IPS-18a (cell line): ENCODE results near the gene EXOC2.

Source experiments
- H3K27ac ChIP-seq: one replicate; pipeline ENCODE4 v1.5.1; 2013; ENCODE audit warnings: low read length
- H3K27me3 ChIP-seq: one replicate; pipeline ENCODE4 v1.6.1; 2013; ENCODE audit warnings: mild to moderate bottlenecking, low read length; ENCODE audit not compliant: control insufficient read depth, insufficient read depth
- H3K36me3 ChIP-seq: one replicate; pipeline ENCODE4 v1.6.1; 2013; ENCODE audit warnings: low read depth, low read length; ENCODE audit not compliant: control insufficient read depth
- H3K4me1 ChIP-seq: one replicate; pipeline ENCODE4 v1.6.1; 2013; ENCODE audit warnings: low read depth, low read length; ENCODE audit not compliant: control insufficient read depth
- H3K4me3 ChIP-seq: one replicate; pipeline ENCODE4 v1.5.1; 2013; ENCODE audit warnings: low read length
- H3K9ac ChIP-seq: one replicate; pipeline ENCODE4 v1.6.1; 2013; ENCODE audit warnings: mild to moderate bottlenecking, low read length, moderate library complexity
- H3K9me3 ChIP-seq: one replicate; pipeline ENCODE4 v1.6.1; 2013; ENCODE audit warnings: low read depth, low read length; ENCODE audit not compliant: control insufficient read depth

The EXOC2 gene

DNA sequence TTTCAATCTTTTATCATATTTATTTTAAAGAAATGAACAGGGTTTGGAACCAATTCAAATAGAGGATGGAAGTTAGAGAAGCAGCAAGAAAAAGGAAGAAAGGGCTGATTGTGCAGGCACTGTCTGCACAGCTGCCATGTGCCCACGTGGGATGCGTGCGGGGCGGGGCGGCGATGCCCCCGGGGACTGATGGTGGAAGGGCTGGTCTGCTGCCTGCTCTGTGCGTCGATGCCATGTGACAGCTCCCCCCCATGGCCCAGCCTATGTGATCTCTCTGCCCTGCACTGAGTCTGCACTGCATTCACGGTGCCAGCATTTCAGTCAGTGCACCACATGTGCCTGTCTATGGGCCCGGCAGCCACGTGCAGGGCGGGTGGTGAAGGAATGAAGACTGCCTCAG is 205.0 kb downstream of the EXOC2 start:
- no peaks in the 10 kb centered on the region for H3K4me1 ChIP-seq
- H3K27me3 ChIP-seq = no peaks in the 10 kb centered on the region
- no peak overlapping the region for H3K9ac ChIP-seq
- no peaks in the 10 kb centered on the region for H3K9me3 ChIP-seq
- H3K36me3 ChIP-seq = peaks cover 7% of the 10 kb centered on the region
- no peak overlapping the region for H3K4me3 ChIP-seq
- H3K27ac ChIP-seq = no peak overlapping the region

DNA sequence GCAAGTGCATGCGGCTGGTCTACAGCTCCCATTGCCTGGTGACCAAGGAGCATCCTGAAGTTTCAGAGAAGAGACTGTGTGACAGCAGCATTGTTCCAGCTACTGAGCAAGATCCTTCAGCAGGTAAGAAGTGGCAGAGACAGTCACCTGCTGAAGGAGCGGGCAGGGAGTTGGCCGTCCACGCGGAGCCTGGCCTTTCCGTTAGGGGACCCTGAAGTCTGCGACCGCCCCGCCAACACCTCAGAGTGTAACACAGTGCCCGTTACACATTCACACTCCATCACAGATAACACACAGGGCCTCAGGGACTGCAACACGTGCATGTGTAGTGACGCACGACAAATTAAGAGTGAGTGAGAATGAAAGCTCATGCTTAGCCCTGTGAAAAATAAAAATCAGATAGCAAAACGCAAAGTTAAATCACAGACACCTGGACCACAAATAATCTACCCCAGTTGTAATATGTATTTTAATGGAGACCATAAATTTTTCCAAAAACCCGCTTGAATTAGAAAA is 207.2 kb downstream of the EXOC2 start:
- Histone ChIP-seq H3K9ac (no peak overlapping the region), H3K27ac (no peak overlapping the region), H3K4me1 (no peaks in the 10 kb centered on the region), H3K27me3 (no peaks in the 10 kb centered on the region), H3K4me3 (no peak overlapping the region), H3K36me3 (peaks cover 4% of the 10 kb centered on the region), H3K9me3 (no peaks in the 10 kb centered on the region)

DNA sequence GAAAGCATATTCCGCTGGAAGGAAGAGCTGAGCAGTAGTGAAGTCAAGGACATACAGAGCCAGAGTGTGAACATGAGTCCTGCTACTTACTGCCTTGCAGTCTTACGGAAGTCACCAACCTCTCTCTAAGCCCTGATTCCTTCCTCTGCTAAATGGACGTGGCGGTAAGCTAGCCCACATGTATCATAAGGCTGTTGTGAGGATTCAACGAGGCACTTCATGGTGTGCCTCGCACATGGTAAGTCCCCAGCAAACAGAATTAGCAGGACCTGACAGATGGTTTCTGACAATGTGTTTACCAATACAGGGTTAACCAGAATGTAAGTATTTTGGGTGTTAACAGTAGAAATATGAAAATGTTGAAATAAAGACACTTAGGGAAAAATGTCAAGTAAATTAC is 208.2 kb downstream of the EXOC2 start:
- Histone ChIP-seq H3K9ac (no peak overlapping the region), H3K27ac (no peak overlapping the region), H3K27me3 (no peaks in the 10 kb centered on the region), H3K36me3 (peaks cover 4% of the 10 kb centered on the region), H3K9me3 (no peaks in the 10 kb centered on the region), H3K4me3 (no peak overlapping the region), H3K4me1 (no peaks in the 10 kb centered on the region)

DNA sequence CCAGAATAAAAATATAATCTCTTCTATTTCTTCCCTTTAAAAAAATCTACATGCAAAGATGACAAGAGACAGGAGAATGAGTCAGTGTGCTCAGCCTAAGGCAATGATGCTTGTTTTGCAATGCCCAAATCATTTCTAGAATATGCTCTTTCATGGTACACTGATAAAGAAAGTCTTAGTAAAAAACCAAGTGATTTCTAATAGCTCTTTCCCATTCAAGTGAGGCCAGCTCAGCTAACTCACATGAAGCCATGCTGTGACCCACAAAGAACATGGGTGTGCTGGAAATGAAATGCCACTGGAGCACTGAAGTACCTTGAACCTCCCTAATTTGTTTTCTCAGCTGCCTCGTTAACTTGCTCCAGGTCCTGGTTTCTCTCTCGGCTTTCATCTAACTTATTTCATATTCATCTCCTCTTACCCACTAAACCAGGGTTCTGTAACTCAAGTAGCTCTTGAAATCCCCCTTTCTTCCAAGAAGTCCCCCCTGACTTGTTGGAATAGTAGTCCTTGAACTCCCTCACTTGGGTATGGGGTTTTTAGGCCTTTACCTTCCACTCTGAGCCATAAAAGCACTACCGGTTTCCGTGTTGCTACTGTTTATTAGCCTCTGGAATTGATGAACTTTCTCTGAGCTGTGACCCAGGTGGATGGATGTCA is 208.7 kb downstream of the EXOC2 start:
- Histone ChIP-seq H3K27ac (no peak overlapping the region), H3K4me1 (no peaks in the 10 kb centered on the region), H3K9ac (no peak overlapping the region), H3K4me3 (no peak overlapping the region), H3K27me3 (no peaks in the 10 kb centered on the region), H3K9me3 (no peaks in the 10 kb centered on the region), H3K36me3 (peaks cover 4% of the 10 kb centered on the region)

DNA sequence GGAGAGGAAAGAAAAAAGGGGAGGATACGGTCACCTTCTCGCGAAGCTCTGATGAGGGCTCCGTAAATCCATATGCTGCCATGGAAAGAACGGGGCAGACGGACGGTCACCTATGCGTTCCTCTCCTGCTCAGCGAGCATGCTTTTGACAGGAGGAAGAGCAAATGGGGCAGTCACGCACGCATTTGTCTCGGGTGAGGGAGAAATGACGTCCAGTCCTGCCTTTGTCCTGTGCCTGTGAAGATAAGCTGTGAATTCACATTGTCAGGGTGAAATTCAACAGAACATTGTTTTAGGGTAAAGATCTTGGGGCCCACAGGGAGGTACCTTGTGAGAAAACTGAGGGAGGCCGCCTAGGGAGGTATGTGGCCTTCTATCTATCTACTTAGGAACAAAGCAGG is 217.6 kb downstream of the EXOC2 start:
- Histone ChIP-seq H3K4me1 (no peaks in the 10 kb centered on the region), H3K4me3 (no peak overlapping the region), H3K9ac (no peak overlapping the region), H3K9me3 (no peaks in the 10 kb centered on the region), H3K27ac (no peak overlapping the region), H3K27me3 (no peaks in the 10 kb centered on the region), H3K36me3 (no peaks in the 10 kb centered on the region)

DNA sequence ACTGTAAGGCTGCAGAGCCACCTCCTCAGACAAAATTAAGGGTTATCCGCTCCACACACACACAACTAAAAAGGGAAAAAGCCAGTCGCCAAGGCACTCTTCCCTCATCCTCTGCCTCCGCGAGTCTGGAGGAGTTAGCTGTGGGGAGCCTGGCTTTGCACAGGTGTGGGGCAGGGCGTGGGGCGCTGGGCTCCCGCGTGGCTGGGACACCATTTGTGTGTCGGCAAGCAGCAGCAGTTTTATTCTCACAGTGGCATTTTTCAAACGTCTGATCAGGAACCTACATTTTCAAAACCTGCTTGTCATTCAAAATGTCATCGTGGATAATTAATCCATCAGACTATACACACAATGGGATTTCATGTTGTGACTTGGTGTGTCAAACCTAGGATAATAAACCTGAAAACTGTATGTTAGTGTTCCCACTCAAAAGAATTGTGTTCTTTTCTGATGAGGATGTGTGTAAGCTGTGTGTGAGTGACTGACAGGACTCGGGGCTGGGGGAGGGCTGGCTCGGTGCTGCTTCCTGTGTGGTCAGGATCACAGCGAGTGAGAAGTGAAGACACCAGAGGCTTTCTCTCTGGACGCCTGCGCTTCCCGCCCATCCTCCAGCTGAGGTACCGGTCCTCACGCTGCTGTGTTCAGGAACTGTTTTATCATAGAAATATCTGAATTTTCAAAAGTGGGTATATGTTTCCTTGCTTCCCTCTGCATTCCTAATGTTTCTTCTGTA is 218.3 kb downstream of the EXOC2 start:
- Histone ChIP-seq H3K36me3 (no peaks in the 10 kb centered on the region), H3K9ac (no peak overlapping the region), H3K4me1 (no peaks in the 10 kb centered on the region), H3K9me3 (no peaks in the 10 kb centered on the region), H3K27ac (no peak overlapping the region), H3K4me3 (no peak overlapping the region), H3K27me3 (no peaks in the 10 kb centered on the region)

DNA sequence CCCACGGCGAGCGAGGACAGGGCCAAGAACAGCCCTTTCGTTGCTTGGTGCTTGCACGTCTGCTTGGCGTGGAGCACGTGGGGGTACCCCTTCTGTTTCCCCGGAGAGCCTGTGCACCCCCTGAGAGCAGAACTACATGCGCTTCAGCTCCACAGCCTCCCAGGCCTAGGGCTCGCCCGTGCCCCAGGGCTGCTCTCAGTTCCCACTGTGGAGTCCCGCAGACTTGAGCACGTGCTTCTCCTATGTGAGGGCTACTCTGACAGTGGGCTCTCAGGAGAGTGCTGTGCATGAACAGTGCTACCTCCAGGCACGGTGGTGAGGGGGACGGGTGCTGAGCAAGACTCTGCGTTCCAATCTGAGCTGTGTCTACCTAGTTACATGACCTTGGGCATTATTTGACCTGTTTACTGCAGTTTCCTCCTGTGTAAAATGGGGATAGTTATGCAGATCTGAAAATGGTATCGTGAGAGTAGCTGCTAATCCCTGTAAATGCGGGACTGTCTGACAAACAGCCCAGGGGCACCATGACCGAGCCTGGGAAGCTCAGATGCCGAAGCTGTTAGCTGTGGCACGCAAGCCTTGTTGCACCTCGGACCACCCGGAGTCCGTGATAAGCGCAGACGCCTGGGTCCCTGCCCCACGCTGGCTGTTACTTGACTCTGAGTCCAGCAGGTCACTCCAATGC is 219.0 kb downstream of the EXOC2 start:
- Histone ChIP-seq H3K27me3 (no peaks in the 10 kb centered on the region), H3K4me1 (no peaks in the 10 kb centered on the region), H3K27ac (no peak overlapping the region), H3K4me3 (no peak overlapping the region), H3K9me3 (no peaks in the 10 kb centered on the region), H3K36me3 (no peaks in the 10 kb centered on the region), H3K9ac (no peak overlapping the region)

DNA sequence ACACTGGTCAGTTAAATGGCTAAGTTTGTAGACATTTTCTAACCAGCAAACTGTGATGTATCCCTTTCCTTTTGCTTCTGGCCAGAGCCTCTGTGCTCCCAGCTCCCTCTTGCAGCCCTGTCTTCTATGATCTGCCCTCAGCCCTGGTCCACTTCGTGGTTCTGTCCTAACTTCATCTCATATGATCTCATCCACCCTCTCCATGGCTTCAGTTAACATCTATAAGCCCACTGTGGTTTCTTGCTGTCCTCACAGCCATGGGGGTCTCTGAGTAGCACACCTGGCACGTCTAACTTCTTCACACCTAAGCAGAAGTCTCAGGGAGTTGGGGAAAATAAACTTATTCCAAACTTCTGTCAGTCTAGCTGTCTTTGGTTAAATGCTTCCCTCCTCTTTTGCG is 219.6 kb downstream of the EXOC2 start:
- H3K27ac ChIP-seq = no peak overlapping the region
- H3K9ac ChIP-seq = no peak overlapping the region
- H3K4me3 ChIP-seq = no peak overlapping the region
- H3K9me3 ChIP-seq = no peaks in the 10 kb centered on the region
- H3K36me3 ChIP-seq = no peaks in the 10 kb centered on the region
- no peaks in the 10 kb centered on the region for H3K27me3 ChIP-seq
- no peaks in the 10 kb centered on the region for H3K4me1 ChIP-seq

DNA sequence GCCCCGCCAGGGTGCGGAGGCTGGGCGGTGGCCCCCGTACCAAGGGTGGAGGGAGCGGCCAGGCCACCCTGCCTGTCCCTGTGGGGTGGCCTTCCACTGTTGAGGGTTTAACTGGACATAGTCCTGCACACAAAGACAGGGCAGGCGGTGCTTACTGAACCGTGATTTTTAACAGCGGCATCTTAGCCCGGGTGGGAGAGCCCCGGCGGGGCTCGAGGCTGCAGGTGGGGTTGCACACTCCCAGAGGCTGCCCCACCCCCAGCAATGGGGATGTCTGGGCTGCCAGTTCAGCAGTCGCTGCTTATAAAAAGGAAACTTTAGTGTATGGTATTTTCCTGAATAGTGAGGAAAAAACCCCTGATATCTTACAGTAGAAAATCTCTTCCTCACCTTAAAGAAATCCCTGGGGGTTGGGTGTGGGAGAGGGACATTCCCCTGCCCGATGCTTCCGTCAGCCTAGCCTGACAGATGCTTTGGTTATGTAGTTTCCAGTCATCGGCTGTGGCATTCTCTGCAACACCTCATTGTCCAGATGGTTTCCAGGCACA is 222.0 kb downstream of the EXOC2 start:
- no peaks in the 10 kb centered on the region for H3K4me1 ChIP-seq
- no peaks in the 10 kb centered on the region for H3K27me3 ChIP-seq
- no peaks in the 10 kb centered on the region for H3K9me3 ChIP-seq
- H3K4me3 ChIP-seq = no peak overlapping the region
- H3K36me3 ChIP-seq = no peaks in the 10 kb centered on the region
- no peak overlapping the region for H3K27ac ChIP-seq
- no peak overlapping the region for H3K9ac ChIP-seq

DNA sequence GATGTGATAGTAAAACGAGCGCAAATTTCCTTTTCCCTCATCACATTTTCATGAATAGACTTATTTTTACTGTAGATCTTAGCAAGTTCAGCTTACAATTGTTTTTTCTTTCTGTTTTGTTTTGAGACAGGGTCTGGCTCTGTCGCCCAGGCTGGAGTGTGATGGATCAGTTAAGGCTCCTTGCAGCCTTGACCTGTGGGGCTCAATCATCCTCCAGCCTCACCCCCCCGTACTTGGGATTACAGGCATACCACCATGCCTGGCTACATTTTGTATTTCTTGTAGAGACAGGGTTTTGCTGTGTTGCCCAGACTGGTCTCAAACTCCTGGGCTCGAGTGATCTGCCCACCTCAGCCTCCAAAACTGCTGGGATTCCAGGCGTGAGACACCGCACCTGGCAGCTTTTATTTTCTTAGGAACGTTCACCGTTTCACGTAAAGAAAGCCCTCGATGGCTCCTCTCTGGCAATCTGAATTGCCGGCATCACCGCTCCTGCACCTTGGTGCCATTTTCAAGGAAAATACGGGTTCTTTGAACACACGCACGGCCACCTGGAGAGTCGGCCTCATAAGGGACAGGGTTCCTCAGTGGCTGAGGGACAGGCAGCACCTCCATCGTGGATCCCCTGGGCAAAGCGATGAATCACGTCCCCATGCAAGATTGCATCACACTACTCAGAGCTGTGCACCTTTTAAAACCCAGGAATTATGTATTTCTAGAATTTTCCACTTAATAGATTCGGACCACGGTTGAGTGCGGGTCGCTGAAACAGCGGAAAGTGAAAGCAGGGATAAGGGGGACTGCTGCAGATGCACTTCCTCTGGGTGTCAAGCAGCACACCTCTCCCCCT is 222.7 kb downstream of the EXOC2 start:
- Histone ChIP-seq H3K9ac (no peak overlapping the region), H3K27me3 (no peaks in the 10 kb centered on the region), H3K9me3 (no peaks in the 10 kb centered on the region), H3K4me1 (no peaks in the 10 kb centered on the region), H3K36me3 (no peaks in the 10 kb centered on the region), H3K4me3 (no peak overlapping the region), H3K27ac (no peak overlapping the region)

DNA sequence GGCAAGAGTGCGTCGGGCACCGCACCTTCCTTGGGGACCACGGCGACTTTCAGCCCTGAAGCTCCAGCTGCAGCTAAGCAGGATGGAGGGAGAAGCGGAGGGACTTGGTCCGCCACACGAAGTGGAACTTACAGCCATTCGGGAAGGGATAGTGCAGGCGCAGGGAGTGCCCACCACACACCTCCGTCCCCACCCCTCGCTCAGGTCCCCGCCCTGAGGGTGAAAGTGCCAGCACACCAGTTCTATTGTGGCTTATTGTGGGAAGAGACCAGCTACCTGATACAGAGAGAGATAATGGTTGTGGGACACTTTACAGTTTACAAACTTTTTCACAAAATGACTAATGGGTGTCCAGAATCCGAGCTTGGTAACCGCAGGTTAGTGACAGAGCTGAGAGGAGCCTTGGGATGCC is 225.3 kb downstream of the EXOC2 start:
- H3K36me3 ChIP-seq = no peaks in the 10 kb centered on the region
- no peaks in the 10 kb centered on the region for H3K9me3 ChIP-seq
- H3K9ac ChIP-seq = no peak overlapping the region
- no peaks in the 10 kb centered on the region for H3K4me1 ChIP-seq
- no peaks in the 10 kb centered on the region for H3K27me3 ChIP-seq
- no peak overlapping the region for H3K27ac ChIP-seq
- no peak overlapping the region for H3K4me3 ChIP-seq
